Fibroblast of lung (primary cell): ENCODE results near the gene TNFSF12.

Experiments used
- EZH2 ChIP-seq: IDR thresholded peaks from 2 replicates; pipeline ENCODE4 v1.5.1; 2012; ENCODE audit warnings: low read length, control low read depth, mild to moderate bottlenecking; ENCODE audit errors: missing control alignments
- TF ChIP-seq, protein P1 (sequence below), 2 donors: IDR thresholded peaks in 1 of 2; conservative IDR thresholded peaks in 1 of 2; 1 replicate in 1 of 2; 2 replicates in 1 of 2; pipeline ENCODE4 v1.5.1; 2011 to 2012; ENCODE audit warnings: low read length in 2 of 2, control low read depth in 1 of 2, inconsistent platforms in 1 of 2, low read depth in 1 of 2, mild to moderate bottlenecking in 1 of 2

DNA sequence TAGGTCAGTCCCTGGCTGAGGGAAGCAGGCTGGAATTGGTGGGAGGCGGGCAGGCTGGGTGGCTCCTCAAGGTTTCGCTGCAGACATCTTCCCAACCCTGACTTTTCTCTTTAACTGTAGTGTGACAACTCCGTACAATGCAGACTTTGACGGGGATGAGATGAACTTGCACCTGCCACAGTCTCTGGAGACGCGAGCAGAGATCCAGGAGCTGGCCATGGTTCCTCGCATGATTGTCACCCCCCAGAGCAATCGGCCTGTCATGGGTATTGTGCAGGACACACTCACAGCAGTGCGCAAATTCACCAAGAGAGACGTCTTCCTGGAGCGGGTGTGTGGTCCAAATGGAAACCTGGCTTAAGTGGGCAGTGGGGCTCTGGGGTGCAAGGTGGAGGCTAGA, 49.7 kb upstream of the TNFSF12 start:
- TF ChIP-seq, protein P1, sequence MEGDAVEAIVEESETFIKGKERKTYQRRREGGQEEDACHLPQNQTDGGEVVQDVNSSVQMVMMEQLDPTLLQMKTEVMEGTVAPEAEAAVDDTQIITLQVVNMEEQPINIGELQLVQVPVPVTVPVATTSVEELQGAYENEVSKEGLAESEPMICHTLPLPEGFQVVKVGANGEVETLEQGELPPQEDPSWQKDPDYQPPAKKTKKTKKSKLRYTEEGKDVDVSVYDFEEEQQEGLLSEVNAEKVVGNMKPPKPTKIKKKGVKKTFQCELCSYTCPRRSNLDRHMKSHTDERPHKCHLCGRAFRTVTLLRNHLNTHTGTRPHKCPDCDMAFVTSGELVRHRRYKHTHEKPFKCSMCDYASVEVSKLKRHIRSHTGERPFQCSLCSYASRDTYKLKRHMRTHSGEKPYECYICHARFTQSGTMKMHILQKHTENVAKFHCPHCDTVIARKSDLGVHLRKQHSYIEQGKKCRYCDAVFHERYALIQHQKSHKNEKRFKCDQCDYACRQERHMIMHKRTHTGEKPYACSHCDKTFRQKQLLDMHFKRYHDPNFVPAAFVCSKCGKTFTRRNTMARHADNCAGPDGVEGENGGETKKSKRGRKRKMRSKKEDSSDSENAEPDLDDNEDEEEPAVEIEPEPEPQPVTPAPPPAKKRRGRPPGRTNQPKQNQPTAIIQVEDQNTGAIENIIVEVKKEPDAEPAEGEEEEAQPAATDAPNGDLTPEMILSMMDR (conservative IDR thresholded peaks at IDR 0.05 in 1 of 2, IDR thresholded peaks at IDR 0.05 in 1 of 2; ENCODE audit: low read depth in 1 of 2, low read length in 2 of 2), result no peak
- TF ChIP-seq EZH2, result no peak
